ENCODE results near the gene ZNF641.
A peak's percentile ranks its signal among the peaks of the same experiment; 100 is the strongest.

Gene ZNF641

DNA sequence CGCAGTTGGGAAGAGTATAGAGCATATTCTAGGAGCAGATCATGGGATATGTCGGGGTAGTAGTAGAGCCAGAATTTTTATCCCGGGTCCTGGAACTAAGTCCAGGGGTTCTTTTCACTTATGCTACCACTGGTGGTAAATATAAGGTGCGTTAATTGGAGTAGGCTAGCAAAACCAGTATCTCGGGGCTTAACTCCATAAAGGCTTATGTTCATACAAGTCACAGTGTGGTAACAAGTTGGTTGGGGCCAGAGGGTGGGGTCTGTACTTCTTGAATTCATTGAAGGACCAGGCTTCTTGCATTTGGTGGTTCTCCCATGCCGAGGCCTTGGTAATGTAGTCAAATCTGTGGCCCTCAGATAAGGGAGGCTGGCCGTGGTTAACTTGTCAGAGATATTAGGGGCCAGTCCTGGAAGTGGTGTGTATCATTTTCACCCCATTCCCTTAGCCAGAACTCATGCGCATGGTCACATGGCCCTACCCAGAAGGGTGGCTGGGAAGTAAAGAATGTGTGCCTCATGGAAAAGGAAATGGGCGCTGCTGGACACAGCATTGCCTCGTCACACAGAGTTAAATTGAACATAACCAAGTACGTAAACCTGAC, 1.5 kb upstream of the ZNF641 start:
- Histone ChIP-seq H3K9me3 (replicated peaks; ENCODE audit: insufficient read depth, low read length) (no peaks in the 10 kb centered on the region), H3K9me2 (replicated peaks; ENCODE audit: insufficient read depth, low read length) (no peaks in the 10 kb centered on the region), H3K27me3 (replicated peaks; ENCODE audit: insufficient read depth, low read length) (no peaks in the 10 kb centered on the region), H3K4me1 (ENCODE audit: low read length) (no peaks in the 10 kb centered on the region; the same call in 1 of the 2 replicates), H3K79me2 (ENCODE audit: low read length) (no peaks in the 10 kb centered on the region), H3K27ac (ENCODE audit: low read length) (no peak overlapping the region), H3F3A (ENCODE audit: insufficient read depth, low read length) (0 out of 2 replicates have a peak, but pooled peaks cover 17% of the 10 kb centered on the region), H4K20me1 (ENCODE audit: insufficient read depth, low read length) (no peaks in the 10 kb centered on the region), H3K9ac (ENCODE audit: low read length) (no peak overlapping the region), H2AFZ (ENCODE audit: low read length) (no peak overlapping the region), H3K36me3 (replicated peaks; ENCODE audit: insufficient read depth, low read length) (no peaks in the 10 kb centered on the region), H3K4me3 (ENCODE audit: low read length) (no peak overlapping the region), H3K4me2 (ENCODE audit: low read depth, low read length) (no peak overlapping the region)
- DNase-seq: no peak
- TF ChIP-seq, protein P1, sequence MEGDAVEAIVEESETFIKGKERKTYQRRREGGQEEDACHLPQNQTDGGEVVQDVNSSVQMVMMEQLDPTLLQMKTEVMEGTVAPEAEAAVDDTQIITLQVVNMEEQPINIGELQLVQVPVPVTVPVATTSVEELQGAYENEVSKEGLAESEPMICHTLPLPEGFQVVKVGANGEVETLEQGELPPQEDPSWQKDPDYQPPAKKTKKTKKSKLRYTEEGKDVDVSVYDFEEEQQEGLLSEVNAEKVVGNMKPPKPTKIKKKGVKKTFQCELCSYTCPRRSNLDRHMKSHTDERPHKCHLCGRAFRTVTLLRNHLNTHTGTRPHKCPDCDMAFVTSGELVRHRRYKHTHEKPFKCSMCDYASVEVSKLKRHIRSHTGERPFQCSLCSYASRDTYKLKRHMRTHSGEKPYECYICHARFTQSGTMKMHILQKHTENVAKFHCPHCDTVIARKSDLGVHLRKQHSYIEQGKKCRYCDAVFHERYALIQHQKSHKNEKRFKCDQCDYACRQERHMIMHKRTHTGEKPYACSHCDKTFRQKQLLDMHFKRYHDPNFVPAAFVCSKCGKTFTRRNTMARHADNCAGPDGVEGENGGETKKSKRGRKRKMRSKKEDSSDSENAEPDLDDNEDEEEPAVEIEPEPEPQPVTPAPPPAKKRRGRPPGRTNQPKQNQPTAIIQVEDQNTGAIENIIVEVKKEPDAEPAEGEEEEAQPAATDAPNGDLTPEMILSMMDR (IDR thresholded peaks at IDR 0.05; ENCODE audit: low read length): no peak
- TF ChIP-seq EZH2phosphoT487 (IDR thresholded peaks at IDR 0.05; ENCODE audit: low read length) (no peak), EZH2 (optimal IDR thresholded peaks at IDR 0.05; ENCODE audit: low read depth, low read length) (no peak)

DNA sequence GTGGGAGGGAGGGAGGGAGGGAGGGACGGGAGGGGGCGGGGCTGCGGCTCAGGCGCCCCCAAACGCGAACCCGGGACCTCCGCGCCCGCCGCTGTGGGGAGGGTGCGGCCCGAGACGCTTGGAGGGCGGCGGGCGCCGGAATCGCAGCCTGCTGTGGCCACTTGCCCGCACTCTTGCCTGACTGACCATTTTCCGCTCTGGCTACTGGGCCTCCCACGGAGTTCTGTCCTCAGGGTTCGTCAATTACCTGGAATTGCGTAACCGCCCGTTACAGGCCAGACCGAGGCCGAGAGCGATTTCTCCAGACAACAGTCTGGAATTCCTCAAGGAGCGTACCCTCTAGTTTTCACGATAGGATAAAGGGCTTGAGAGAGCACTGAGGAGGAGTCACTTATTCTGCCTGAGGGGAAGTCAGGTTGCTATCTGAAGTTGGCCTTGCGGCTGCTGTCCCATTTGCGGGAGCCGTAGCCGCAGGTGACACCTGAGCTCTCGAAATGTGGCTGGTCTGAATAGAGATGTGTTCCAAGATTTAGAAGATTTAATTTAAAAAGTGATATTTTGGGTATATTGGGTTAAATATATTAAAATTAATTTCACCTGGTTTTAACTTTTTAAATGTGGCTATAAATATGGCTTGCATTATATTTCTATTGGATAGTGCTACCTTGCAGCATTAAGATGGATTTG, 446 bp upstream of the ZNF641 start:
- Histone ChIP-seq H3K79me2 (ENCODE audit: low read length) (no peaks in the 10 kb centered on the region), H3K4me1 (ENCODE audit: low read length) (no peaks in the 10 kb centered on the region; the same call in 1 of the 2 replicates), H3K4me2 (ENCODE audit: low read depth, low read length) (peak overlapping the region; percentile 81), H3K36me3 (replicated peaks; ENCODE audit: insufficient read depth, low read length) (no peaks in the 10 kb centered on the region), H2AFZ (ENCODE audit: low read length) (peak overlapping the region; percentile 91), H4K20me1 (ENCODE audit: insufficient read depth, low read length) (no peaks in the 10 kb centered on the region), H3K9me3 (replicated peaks; ENCODE audit: insufficient read depth, low read length) (no peaks in the 10 kb centered on the region), H3K27ac (ENCODE audit: low read length) (peak overlapping the region; percentile 5; the same call in 1 of the 2 replicates), H3K27me3 (replicated peaks; ENCODE audit: insufficient read depth, low read length) (no peaks in the 10 kb centered on the region), H3K4me3 (ENCODE audit: low read length) (peak overlapping the region; percentile 73), H3F3A (ENCODE audit: insufficient read depth, low read length) (0 out of 2 replicates have a peak, but pooled peaks cover 17% of the 10 kb centered on the region), H3K9me2 (replicated peaks; ENCODE audit: insufficient read depth, low read length) (no peaks in the 10 kb centered on the region), H3K9ac (ENCODE audit: low read length) (peak overlapping the region; percentile 58; the same call in 1 of the 2 replicates)
- peak; percentile 29 for DNase-seq
- TF ChIP-seq EZH2phosphoT487 (IDR thresholded peaks at IDR 0.05; ENCODE audit: low read length) (no peak), EZH2 (optimal IDR thresholded peaks at IDR 0.05; ENCODE audit: low read depth, low read length) (no peak)
- TF ChIP-seq, protein P1 (IDR thresholded peaks at IDR 0.05; ENCODE audit: low read length): no peak

DNA sequence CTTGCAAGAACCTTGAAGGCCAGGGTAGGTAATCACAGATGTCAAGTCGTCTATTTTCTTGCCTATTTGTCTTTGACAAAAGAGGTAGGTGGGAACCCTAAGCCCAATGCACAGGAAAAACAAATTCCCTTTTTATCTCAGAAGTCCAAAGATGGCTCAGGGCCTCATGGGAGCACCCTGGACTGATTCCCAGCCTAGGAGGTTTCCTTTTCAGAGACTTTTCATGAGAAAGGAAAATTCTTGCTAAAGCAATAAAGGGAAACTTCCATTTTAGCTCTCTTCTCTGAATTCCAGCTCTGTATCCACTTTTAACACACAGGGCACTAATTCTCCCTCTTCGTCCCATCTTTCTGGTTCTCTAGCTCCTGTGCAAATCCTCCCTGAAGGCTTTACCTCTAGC, 1.2 kb downstream of the ZNF641 start:
- TF ChIP-seq EZH2 (optimal IDR thresholded peaks at IDR 0.05; ENCODE audit: low read depth, low read length) (no peak), EZH2phosphoT487 (IDR thresholded peaks at IDR 0.05; ENCODE audit: low read length) (no peak)
- TF ChIP-seq, protein P1 (IDR thresholded peaks at IDR 0.05; ENCODE audit: low read length): no peak
- no peaks in the 10 kb centered on the region for H3K9me3 ChIP-seq (replicated peaks; ENCODE audit: insufficient read depth, low read length)
- no peak overlapping the region for H3K27ac ChIP-seq (ENCODE audit: low read length)
- H3K4me3 ChIP-seq (ENCODE audit: low read length): no peak overlapping the region
- H3F3A ChIP-seq (ENCODE audit: insufficient read depth, low read length): 0 out of 2 replicates have a peak, but pooled peaks cover 17% of the 10 kb centered on the region
- no peaks in the 10 kb centered on the region; the same call in 1 of the 2 replicates for H3K4me1 ChIP-seq (ENCODE audit: low read length)
- no peak for DNase-seq
- H2AFZ ChIP-seq (ENCODE audit: low read length): 0 out of 2 replicates have a peak overlapping the region, but pooled peaks have one; percentile 88
- no peaks in the 10 kb centered on the region for H3K79me2 ChIP-seq (ENCODE audit: low read length)
- no peaks in the 10 kb centered on the region for H3K27me3 ChIP-seq (replicated peaks; ENCODE audit: insufficient read depth, low read length)
- H3K9me2 ChIP-seq (replicated peaks; ENCODE audit: insufficient read depth, low read length): no peaks in the 10 kb centered on the region
- no peak overlapping the region for H3K9ac ChIP-seq (ENCODE audit: low read length)
- H3K4me2 ChIP-seq (ENCODE audit: low read depth, low read length): peak overlapping the region; percentile 92; the same call in 1 of the 2 replicates
- H4K20me1 ChIP-seq (ENCODE audit: insufficient read depth, low read length): no peaks in the 10 kb centered on the region
- no peaks in the 10 kb centered on the region for H3K36me3 ChIP-seq (replicated peaks; ENCODE audit: insufficient read depth, low read length)

Measured in MM.1S (cell line).